NOMO-1 treated with DMSO at 0.1 percent for 48 hours (cell line): Measurements from ENCODE around the gene EFR3B.
A peak's percentile ranks its signal among the peaks of the same experiment; 100 is the strongest.
"Not testable (repeated sequence)": the region's sequence is repeated elsewhere in the genome, so short reads cannot be mapped to it uniquely, and the experiment has no call there.

ENCODE experiments used
- DNase-seq: peaks from one replicate; lab custom pipeline; 2025; ENCODE audit not compliant: unreplicated experiment; lab: John Stamatoyannopoulos, UW

Gene EFR3B

DNA sequence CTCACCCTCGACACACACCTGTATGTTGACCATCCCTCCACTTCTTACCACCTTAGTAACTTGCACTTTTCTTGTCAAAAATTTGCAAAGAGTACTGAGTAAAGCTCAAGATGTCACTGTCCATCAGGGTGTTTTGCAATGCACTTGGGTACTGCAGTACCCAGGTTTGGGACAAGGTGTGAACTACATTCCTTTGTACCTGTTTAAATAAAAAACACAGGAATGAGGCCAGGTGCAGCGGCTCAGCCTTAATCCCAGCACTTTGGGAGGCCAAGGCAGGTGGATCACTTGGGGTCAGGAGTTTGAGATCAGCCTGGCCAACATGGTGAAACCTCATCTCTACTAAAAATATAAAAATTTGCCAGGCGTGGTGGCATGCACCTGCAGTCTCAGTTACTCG, 98.7 kb downstream of the EFR3B start:
- DNase-seq, result not testable (repeated sequence)

DNA sequence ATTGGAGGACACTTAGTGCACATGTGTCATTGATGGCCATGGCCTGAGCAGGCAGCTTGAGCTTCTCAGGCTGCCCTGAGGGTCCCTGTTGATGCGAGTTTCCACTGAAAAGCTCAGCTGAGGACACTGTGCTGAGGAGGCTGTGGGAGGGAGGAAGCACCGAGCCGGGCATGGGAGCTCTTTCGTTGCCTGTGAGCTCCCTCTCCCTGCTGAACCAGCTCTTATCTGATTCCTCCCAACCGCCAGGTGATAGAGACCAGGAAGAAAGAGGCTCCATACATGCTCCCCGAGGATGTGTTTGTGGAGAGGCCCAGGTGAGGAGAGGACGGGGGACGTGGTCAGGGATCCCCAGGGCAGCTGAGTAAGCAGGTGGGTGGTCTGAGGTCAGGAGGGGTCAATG, 99.2 kb downstream of the EFR3B start:
- no peak for DNase-seq

DNA sequence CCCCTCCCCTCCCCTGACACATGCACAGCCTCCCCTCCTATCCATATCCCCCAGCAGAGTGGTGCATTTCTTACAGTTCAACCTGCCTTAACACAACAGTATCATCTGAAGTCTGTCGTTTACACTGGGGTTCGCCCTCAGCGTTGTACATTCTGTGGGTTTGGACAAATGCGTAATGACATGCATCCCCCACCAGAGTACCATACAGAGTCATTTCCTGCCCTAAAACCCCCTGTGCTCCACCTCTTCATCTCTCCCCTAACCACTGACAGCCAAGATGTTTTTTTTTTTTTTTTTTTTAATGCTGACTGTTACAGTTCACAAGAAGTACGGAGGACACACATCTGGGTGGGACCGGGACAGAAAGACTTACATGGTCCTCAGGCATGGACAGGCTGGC, 103.9 kb downstream of the EFR3B start:
- no peak for DNase-seq

DNA sequence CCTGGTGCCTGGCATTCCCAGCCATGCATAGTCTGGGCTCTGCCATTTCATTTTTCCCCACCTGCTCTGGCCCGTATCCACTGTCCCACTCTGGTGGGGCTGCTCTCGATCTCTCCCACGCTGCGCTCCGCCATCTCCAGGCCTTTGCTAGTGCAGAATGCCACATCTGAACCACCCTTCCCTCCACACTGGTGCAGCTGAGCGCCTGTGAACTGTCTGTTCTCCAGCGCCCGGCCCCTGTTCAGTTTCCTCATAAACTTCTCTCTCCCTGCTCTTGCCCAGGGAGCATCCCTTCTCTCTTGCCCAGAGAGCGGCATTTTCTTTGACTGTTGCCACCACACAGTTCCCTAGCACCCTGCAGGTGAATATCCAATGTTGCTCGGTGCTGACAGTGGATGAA, 105.0 kb downstream of the EFR3B start:
- no peak for DNase-seq

DNA sequence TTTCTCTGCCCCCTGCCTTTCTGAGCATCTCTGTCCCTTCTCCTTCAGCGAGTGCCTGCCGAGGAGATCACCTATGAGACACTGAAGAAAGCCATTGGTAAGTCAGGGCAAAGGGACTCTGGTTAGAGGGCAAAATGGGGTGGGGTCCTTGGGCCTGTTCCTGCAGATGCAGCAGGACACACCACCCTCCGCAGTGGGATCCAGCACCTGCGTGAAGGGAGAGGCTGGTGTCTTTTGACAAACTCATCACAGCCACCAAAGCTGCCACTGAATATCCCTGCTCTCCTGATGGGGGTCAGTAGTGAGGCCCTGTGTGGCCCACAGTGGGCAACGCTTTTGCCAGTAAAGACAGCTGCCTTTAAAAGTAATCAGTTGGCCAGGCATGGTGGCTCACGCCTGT, 107.8 kb downstream of the EFR3B start:
- DNase-seq, result no peak

DNA sequence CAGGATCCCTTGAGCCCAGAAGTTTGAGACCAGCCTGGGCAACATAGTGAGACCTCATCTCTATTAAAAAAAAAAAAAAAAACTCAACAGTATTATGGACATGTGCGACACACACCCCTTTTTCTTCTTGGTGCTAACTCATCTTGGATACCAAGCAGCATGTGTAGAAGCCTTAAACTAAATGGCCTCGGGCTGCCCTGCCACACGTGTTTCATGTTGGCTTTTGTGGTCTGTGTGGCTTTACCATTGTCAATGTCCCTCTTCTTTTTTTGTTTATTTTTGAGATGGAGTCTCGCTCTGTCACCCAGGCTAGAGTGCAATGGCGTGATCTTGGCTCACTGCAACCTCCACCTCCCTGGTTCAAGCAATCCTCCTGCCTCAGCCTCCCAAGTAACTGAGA, 109.1 kb downstream of the EFR3B start:
- not testable (repeated sequence) for DNase-seq

DNA sequence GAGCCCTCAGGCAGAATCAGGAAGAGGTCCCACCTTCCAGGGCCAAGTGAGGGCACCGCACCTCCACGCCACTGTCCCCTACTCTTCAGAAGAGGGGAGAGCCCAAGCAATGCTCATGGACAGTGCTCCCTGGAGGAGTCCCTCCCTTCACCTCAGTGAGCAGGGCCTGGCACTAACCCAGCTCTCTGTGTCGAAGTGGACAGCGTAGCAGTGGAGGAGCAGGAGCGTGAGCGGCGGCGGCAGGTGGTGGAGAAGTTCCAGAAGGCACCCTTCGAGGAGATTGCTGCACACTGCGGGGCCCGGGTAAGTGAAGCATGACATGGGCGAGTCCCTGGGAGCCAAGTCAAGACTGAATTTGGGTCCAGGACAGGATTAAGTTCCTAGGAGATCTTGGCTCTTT, 109.8 kb downstream of the EFR3B start:
- DNase-seq, result no peak

DNA sequence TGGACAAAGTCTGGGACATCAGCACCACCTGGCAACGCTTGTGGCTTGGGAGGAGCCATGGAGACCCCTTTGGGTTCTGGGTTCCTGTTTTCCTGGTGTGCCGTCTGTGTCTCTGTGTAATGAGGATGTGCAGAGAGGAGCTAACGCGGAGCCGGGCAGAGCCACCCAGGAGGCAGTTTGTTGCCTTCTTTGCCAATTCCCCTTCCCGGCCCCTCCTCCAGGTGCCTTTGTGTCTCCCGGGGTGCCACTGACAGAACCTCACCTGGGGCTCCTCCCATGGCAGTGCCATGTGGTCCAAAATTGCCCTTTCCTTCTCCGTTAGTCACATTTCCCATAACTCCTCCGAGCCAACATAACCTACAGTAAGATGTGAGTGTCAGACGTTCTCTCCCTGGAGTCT, 113.5 kb downstream of the EFR3B start:
- no peak for DNase-seq

DNA sequence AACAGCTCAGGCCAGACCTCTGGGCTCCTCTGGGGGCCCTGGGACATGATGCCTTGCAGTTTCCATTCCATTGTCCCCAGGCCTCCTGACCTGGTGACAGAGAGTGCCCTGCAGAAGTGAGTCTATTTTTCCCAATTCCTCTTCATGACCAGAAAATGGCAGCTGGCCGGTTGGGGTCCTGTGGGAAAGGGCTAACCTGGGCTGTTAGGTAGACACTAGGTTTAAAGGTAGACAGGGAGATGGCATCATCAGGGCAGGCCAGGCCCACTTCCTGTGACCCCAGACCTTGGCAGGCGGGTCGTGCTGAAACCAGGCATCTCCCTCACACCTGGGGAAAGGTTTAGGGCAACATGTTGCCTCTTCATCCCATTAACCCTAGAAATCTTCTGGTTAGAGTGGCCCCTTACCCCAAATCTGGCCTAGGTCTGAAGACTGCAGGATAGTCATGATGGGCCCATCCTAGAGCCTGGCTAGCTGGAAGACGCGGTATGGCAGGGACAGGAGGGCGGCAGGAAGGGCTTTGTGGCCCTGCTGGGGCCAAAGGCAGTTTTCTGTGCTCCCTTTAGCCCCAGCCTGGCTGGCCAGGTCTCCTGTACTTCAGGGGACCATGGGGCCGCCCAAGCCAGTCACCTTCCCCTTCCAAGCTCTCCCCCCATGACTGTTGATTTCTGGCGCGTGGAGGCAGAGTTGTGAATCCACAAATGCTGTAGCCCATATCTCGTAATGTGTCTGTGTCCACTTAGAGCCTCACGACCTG, 116.4 kb downstream of the EFR3B start:
- no peak for DNase-seq

DNA sequence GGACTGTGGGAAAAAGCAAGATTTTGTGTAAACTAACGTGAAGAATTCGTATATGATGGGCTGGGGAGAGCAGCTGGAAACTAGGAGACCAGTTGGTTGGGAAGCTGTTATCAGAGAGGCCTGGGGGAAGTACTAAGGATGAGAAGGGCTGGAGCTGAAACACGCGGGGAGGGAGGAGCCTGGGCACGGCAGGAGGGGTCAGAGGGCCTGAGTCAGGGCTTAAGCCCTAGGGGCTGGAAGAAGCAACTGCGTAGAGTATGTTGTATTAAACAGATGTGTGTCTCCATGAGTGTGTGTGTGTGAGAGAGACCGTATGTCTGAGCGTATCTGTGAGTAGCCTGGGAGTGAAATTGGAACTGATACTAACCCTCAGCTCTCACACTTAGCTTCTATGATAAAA, 118.1 kb downstream of the EFR3B start:
- DNase-seq, result no peak

DNA sequence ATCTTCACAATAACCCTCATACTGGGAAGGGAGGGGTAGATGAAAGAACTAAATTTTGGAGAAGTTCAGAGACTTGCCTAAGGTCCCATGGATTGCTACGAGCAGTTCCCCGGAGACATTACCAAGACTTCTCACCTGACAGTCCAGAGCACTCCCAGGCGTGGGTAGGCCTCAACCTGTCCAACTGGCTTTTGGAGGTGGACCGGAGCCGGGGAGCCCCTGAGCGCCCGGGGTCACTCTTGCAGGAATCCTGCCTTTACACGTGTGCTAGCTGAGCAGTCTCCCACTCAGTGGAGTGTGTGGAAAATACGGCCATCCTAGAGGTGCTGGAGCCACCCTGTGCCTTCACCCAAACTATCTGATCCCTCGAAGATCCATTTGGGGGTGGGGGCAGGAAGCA, 118.5 kb downstream of the EFR3B start:
- DNase-seq, result no peak

DNA sequence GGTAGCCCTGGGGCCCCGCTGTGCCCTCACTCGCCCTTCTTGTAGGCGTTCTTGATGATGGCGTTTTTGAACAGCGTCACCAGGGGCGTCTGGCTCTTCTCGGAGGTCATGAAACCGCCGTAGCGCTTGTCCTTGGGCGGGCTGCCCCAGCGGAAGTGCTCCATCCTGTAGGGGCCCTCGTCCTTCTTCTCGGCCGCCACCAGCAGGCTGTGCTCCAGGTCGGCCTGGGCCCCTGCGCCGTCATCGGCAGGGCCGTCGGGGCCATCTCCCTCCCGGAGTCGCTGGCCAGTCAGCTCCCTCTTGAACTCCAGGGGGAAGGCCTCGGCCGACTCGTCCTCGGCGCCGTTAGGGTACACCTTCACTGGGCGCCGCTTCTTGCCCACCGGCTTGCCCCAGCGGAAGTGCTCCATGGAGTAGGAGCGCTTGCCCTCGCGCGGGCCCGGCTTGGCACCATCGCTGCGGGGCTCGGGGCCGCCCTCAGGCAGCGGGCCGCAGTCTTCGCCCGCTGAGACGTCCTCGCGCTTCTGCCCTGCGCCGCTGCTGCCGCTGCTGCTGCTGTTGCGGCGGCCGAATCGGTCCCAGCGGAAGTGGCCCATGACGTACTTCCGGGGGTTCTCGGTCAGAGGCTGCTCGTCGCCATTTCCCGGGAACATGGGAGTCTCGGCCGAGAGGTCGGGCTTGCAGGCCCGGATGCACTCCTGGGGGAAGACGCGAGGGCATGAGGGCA, 119.3 kb downstream of the EFR3B start:
- DNase-seq, result no peak

DNA sequence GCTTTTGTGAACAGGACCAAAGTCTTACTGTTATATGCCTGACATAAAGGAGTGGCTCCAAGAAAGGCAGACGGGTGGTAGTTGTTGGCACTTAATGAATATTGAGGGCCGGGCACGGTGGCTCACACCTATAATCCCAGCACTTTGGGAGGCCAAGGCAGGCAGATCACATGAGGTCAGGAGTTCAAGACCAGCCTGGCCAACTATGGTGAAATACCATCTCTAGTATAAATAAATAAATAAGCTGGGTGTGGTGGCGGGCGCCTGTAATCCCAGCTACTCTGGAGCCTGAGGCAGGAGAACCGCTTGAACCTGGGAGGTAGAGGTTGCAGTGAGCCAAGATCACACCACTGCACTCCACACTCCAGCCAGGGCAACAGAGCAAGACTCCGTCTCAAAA, 120.2 kb downstream of the EFR3B start:
- DNase-seq, result not testable (repeated sequence)

DNA sequence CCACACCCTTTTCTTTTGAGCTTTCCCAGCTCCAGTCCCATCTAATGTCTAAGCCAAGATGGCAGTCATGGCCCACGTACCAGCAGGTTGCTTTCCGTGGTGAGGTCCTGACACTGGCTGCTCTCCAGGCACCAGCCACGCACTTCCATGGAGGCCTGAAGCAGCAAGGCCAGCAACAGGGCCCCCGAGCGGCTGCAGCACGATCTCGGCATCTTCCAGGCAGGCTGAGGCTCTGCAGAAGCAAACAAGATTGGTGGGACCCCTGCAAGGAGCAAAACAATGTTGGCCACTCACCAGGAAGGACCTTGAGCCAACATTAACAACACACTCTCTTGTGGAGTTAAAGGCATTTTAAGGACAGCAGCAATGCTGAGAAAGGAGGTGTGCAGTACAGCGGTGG, 122.7 kb downstream of the EFR3B start:
- no peak for DNase-seq

DNA sequence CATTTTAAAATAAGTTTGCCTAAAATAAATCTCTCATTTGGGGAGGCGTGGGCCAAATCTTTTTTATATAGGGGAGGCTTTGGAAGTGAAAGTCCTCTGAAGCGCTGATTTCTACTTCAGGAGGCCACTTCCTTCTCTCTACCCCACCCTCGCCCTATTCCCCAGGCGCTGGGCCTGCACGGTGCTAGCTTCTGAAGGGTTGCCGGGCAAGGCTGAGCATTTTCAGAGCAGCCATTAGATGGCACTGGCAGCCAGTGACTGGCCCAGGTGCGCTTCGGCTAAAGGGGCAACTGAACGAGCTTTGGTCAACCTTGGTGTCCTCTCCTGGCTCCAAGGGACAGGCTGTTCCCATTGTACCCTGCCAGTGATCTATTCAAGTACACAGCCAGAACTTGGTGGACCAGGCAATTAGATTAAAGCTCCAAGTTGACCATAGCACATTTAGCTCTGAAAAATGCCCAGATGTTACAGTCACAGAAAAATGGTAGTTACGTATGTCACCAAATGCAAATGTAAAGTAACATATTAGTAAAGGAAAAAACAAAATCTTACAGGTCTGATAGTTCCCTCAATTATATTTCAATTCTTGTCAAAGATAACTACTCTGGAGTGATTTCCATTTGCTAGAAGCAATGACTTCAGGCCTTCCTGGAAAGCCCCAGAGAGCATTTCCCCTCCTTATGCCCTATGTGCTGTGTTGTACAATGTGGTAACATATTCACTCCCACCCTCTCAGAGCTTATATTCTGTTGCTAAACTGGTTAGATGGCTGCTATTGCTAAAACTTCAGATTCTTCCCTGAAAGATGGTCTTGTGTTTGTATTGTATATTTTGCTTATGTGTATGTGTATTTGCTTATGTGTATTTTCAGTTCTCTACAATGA, 124.4 kb downstream of the EFR3B start:
- DNase-seq, result peak; percentile 68

DNA sequence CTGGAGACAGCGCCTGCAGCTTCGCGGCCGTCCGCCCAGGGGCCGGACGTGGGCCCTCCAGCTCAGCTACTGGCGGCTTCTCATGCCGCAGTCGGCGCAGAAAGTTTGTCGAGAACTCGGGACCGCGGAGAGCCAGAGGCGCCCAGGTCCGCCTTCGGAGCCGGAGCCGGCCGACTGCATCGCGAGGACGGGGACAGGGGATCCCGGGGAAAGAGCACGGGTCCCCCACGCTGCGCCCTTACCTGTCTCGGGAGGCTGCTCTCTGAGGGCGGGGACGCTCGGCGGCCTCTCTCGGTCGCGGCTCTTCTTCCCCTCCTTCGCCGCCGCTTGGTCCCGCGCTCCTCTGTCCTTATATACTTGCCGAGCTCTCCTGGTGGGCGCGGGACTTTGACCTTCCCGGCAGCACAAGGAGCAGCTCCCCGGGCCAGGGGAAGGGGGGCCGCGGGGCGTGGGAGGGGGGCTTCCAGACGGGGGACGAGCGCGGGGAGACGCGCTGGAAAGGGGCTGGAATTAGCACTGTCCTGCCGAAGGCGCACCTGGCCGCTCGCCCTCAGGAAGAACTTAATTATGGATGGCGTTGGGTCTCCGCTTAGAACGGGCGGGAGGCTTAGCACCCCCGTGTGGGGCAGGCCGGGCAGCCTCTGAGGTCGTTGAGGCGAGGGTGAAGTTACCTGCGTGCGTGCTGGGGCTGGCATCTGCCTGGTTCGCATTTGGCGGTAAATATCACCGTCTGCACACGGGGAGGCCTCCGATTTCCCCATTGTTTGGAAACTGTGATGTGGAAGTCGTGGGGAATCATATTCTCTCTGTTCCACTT, 126.6 kb downstream of the EFR3B start, which contains the start of gene POMC:
Gene POMC, minus strand, starts transcription at position 325 of the 817 bp plus-strand sequence. CDS start 3,808 bp downstream, outside the sequence.
- no peak for DNase-seq

DNA sequence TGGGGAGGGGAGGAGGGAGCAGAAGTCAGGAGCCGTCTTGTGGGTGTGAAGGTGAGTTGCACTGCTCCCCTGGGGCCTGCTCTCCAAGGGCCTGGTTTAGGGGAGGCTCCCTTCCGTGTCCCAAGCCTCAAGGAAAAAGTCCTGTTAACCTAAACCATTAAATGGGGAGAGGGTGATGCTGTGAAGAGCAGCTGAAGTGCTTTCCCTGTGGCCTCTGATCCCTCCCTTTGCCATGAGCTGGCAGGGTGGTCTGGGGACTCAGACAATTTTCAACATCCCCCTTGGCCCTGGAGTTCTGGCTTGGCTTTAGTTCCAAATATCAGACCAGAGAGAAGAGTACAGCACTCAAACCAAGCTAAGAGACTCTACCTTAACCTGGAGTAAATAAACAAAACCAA, 127.2 kb downstream of the EFR3B start:
- DNase-seq, result no peak

DNA sequence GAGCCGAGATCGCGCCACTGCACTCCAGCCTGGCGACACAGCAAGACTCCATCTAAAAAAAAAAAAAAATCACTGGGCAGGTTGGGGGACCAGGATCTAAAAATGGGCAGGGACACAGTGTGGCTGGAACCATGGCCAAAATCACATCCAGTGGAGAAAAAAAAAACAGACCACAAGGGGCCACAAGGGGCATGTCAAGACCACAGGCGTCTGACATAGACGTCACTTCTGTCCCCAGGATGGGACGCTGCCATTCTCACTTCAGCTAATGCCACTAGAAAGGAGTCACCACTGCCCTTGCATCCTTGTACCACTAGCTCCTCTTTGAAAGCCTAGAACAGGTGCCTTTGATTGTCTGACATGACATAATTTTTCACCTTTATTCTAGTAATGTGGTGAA, 129.0 kb downstream of the EFR3B start:
- DNase-seq, result no peak

DNA sequence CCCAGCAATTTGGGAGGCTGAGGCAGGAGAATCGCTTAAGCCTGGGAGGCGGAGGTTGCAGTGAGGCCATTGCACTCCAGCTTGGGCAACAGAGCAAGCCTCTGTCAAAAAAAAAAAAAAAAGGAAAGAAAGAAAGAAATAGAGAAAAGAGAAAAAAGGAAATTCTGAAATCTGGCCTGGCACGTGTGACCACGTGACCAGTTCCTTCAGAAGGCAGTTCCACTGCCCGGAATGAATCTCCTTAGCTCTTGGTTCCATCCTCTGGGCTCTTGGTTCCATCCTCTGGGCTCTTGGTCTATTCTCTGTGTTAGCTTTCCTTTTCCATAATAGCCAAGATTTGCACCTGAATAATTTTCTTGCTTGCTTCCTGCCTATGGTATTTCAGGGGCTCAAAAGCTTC, 131.8 kb downstream of the EFR3B start:
- no peak for DNase-seq

DNA sequence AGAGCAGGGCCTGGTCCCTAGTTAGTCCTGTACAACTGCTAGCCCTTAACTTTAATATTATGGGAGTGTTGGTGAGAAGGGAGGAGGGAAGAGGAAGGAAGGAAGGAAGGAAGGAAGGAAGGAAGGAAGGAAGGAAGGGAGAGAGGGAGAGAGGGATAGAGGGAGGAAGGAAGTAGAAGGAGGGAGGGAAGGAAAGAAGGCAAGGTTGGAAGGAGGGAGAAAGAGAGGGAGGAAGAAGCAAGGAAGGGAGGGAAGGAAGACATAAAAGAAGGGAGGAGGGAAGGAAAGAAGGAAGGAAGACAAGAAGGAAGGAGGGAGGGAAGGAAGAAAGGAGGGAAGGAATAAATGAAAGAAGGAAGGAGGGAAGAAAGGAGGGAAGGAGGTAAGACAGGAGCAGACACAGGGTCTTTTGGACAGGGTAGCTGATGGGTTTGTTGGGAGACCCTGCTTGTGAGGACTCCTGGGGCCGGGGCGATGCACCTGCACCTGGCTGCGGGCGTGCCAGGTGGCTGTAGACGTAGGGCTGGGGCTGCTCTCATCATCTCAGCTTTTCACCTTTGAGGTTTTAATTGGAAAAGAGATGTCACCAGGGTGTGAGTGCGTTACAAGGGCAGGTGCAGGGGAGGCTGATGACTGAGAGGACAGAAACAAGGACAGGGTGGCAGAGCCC, 132.5 kb downstream of the EFR3B start:
- DNase-seq, result no peak
